SK-N-SH (cell line): ENCODE data around the gene GPC5.

Experiments
- CTCF ChIP-seq: fragments of 200-600 bp; sonication (generic); IDR thresholded peaks from 2 replicates; pipeline ENCODE4 v1.6.1; 2017; ENCODE audit warnings: antibody characterized with exemption, mild to moderate bottlenecking, moderate library complexity
- MAX ChIP-seq: IDR thresholded peaks from 2 replicates; pipeline ENCODE4 v1.4.0; 2012; ENCODE audit warnings: low read depth
- POLR2AphosphoS5 ChIP-seq: IDR thresholded peaks from 2 replicates; pipeline ENCODE4 v1.6.1; 2012; ENCODE audit warnings: low read depth, low read length
- SIN3A ChIP-seq: IDR thresholded peaks from 2 replicates; pipeline ENCODE4 v1.6.1; 2012; ENCODE audit warnings: low read depth, mild to moderate bottlenecking, low read length, moderate library complexity, borderline replicate concordance

- TF ChIP-seq POLR2AphosphoS5 (no peak), CTCF (no peak), SIN3A (no peak), MAX (no peak)
Measured at GRCh38 chr13:91464336-91464735, 65.9 kb downstream of the GPC5 start.
